Colon (tissue), 2 donors: ENCODE measurements around the gene PLA2G3.
"Not testable (repeated sequence)": the region's sequence is repeated elsewhere in the genome, so short reads cannot be mapped to it uniquely, and the experiment has no call there.

Experiments
- FAIRE-seq: peaks from 2 replicates; lab custom pipeline; 2012; peaks lifted over from hg19 to GRCh38; lab: Jason Lieb, UNC
- donor health status: control.
- donor health status: control.

PLA2G3 gene

DNA sequence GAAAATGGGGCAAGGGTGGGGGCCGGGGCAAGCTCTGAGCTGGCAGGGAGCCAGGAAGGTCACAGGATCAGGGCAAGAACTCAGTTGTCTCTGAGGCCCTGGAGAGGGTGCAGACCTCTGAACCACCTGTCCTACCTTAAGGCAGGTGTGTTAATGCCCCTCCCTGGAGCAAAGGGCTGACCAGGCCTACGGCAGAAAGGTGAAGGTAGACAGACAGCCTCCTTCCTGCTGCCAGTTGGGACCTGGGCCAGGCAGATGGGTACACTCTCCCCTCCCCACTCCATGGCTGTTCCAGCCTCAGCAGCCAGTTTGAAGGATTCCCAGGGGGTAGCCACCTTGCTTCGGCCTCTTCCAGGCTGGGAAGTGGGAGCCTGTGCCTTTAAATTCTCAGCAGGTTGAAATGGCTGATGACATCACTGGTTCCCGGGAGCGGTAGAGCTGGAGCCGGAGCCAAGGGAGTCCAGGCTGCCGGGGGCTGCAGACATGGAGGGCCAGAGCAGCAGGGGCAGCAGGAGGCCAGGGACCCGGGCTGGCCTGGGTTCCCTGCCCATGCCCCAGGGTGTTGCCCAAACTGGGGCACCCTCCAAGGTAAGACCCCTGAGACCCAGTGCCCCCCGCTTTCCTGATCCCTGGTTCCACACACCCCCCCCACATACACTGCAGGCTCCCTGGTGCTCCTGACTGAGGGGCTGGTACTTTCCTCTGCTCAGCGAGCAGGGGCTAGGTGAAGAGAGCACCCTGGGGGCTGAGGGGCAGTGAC is 17.6 kb downstream of the PLA2G3 start, which contains the start of gene INPP5J:
Gene INPP5J (plus strand): TSS at position 435 of the 760 bp plus-strand sequence. CDS start 49 bp downstream, at position 484.
- FAIRE-seq: no peak

DNA sequence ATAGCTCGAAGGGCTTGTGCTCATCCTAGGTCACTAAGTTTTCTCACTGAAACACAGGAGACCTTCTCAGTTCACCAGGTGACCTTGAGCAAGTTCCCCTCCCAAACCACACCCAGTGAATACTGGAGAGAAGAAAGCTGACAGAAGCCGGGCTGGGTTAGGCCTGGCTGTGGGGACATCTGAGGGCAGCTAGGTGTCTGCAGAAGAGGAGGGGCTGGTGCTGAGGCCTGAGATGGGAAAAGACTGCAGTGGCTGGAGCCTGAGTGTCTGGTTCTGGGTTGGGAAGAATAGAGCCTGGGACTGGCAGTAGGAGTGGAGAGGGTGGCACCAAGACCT is 18.1 kb downstream of the PLA2G3 start:
- no peak for FAIRE-seq

DNA sequence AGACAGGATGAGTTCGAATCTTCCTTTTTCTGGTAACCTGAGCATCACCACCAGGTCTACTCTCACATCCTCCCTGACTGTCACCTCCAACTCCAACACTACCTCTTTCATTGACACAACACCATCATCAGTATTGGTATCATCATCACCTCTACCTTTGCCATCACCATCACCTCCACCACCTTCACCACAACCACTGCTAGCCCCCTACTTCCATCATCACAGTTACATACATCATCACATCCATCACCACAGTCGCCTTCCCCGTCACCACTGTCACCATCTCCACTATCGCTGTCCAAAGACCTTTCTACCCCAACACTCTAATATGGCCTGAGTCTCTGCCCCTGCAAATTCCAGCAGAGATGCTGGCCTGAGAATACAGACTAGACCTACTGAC is 18.9 kb downstream of the PLA2G3 start:
- no peak for FAIRE-seq

DNA sequence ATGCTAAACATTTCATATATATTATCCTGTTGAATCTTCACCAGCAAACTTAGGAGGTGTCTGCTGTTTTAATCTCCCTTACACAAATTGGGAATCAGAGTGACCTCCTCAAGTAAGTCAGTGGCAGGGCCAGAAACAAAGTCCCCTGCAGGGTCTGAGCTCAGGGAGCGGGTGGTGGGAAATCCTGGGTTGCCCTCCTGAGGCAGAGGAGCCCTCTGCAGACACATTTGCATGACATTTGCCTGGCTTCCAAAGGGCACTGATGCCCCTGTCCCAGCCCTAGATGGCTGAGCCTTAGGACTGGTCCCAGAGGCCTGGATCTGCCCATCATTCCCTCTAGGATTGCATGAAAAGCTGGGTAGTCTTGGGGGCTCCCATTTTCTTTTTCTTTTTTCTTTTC is 19.7 kb downstream of the PLA2G3 start:
- FAIRE-seq: no peak

DNA sequence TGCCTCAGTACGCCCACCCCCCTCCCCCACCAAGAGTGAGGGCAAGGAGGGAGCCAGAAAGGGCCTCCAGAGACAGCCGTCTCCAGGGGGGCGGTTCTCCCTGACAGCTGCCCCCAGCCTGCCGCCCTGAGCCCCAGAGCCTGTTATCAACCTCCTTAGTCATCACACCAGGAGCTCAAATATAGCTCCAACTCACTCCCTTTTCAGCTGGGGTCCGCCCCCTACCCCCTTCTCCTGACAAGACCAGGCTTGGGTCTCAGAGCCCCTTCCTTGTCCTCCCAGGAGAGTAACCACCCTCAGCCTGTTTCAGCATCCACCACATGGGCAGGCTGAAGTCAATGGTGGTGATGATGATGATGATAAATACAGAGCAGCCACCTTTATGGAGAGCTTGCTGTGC is 20.1 kb downstream of the PLA2G3 start:
- no peak for FAIRE-seq

DNA sequence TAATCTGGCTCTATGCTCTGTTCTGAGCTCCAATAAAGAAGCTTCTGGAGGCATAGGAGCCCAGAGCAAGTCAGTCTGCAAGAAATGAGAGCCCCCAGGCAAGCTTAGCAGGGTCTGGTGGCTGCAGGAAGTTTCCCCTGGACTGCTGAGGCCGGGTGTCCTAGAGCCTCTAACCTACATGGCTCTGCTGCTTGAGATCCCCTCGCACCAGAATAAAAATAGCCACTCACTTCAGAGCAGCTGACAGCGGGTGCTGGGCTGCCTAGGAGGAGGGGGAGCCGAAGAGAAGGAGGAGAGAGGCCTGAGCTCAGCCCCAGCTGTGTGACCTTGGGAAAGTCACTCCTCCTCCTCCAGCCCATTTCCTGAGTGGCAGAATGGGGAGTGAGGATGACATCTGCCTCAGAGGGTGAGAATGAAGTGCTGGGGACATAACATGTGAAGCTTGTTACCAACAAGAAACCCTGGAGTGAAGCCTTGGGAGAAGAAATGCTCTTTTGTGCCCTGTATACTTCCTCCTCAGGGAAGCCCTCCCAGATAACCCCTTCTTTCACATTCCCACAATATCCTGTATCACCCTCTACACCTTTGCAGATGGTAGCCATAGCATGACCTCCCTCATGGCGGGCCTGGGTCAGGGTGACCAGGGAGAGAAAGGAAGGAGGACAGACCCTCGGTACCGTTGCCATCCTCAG is 21.1 kb downstream of the PLA2G3 start:
- FAIRE-seq: no peak

DNA sequence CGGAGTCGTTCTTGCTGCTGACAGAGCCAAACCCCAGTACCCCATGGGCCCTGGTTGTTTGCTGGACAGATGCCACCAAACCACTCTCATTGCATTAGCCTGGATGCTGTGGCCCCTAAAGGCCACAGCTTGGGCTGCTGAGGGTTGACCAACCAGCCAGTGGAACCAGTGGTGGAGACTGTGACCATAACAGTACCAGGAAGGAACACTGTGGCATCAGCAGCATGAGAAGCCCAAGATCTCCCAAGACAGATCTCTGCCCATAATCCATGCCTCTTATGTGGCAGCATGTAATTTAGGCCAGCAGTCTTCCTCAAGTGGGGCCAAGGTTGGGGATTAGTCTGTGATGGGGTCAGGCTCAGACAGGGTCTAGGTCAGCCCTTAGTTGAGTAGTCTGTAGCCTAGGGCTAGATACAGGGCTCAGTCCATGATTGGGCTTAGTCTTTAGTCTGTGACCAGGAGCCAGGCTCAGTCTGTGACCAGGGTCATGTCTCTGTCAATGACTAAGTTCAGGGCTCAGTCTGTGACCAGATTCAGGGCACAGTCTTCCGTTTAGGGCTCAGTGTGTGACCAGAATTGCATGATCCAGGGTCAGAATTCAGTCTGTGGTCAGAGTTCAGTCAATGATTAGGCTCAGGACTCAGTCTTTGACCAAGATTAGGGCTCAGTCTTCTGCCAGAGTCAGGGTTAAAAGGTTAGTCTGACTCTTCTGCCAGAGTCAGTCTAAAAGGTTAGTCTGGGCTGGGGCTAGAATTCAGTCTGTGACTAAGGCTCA is 22.1 kb downstream of the PLA2G3 start:
- FAIRE-seq: no peak

DNA sequence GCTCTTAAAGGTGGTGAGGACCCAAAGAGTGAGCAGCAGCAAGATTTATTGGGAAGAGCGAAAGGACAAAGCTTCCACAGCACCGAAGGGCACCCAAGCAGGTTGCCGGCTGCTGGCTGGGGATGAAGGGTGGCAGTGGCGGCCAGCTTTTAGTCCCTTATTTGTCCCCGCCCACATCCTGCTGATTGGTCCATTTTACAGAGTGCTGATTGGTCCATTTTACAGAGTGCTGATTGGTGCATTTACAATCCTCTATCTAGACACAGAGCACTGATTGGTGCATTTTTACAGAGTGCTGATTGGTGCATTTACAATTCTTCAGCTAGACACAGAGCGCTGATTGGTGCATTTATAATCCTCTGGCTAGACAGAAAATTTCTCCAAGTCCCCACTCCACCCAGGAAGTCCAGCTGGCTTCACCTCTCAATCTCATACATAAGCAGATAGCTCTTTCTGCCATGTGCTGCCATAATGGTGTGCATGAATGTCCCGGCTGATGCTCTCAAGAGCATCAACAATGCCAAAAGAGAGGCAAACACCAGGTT is 27.7 kb downstream of the PLA2G3 start:
- not testable (repeated sequence) for FAIRE-seq

DNA sequence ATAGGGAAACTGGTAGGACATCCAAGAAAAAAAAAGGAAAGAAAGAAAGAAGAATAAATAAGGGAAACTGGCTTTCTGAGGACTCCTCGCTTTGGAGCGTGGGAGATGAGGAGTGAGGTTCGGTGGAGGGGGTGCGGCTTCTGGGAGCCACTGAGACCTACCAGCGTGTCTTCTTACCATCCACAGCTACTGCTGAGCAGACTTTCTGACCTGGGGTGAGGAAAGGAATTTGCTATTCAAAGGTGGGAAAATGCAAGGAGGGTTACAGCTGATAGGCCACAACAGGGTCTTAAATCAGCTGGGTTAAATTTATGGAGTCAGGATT is 32.5 kb downstream of the PLA2G3 start:
- FAIRE-seq: no peak

DNA sequence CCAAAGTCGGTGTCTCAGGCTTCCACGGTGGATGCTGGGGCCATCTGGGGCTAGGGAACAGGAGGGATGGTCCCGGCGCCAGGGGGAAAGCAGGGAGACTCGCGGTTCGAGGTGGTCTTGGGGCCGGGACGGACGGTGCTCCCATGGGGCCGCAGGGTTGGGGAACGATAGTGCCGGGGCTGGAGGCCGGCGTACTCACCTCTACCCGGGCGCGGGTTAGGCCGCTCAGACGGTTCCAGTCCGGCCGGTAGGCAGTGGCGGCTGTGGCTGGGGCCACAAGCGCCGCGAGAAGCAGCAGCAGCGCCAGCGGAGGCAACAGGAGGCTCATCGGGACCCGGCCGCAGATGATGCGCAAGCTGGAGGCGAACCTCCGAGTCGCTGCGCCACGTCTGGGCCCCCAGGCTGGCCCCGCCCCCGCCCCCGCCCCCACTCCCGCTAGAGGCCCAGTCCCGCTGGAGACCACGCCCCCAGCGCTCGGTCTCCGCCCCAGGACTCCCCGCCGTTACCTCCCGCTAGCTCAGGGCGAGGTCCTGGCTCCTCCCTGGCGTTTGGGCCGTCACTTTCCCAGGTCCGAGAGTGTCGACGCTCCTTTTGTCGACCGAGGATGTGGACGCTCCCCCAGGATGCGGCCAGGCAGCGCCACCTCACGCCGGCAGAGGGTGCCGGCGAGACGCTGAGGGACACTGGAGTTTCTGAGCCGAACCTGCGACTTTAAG is 33.0 kb downstream of the PLA2G3 start, which contains the start of gene SELENOM:
Gene SELENOM (minus strand): TSS at position 391 of the 716 bp plus-strand sequence. CDS start 63 bp downstream, at position 328.
- FAIRE-seq: no peak

DNA sequence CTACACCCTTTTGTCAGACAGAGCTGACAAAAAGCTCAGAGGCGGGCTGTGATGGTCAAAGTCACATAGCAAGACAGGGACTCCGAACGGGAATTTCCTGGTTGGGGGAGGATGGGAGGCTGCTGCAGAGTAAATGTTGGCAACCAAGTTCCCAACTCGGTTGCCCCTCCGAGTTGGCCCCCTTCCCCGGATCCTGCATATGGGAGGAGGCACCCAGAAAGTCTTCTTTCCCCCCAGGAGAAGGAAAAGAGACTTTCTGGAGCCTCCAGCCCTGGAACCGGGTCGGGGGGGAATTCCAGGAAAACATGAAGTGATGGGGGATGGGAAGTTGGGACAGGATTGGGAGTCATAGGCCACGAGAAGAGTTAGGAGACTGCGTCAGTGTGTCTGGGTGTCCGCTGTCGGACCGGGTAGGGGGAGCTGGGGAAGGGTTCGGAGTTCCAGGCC is 33.6 kb downstream of the PLA2G3 start:
- FAIRE-seq: no peak

DNA sequence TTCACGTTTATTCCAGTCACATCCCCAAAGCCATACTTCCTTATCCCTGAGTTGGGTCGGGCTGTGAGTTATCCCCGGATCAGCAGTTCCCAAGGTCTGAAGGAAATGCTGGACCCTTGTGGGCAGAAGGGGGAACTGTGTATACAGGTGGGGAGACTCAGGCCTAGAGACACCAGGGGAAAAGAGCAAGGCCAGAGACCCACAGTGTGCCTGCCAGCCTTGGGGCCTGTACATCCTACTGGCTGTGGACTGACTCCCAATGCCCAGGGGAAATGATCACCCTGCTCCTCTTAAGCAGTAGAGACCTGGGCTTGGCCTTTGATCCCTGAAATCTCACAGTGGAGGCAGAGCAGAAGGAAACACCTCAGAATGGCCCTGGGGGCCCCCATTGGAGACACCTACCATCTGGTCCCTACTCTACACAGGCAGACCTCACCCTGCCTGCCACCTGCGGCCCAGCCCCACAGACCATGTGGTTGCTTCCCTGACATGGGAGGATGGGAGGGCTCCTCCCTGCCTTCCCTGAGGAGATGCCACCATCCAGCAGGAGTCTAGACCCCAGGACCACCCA is 34.2 kb downstream of the PLA2G3 start:
- FAIRE-seq: no peak

DNA sequence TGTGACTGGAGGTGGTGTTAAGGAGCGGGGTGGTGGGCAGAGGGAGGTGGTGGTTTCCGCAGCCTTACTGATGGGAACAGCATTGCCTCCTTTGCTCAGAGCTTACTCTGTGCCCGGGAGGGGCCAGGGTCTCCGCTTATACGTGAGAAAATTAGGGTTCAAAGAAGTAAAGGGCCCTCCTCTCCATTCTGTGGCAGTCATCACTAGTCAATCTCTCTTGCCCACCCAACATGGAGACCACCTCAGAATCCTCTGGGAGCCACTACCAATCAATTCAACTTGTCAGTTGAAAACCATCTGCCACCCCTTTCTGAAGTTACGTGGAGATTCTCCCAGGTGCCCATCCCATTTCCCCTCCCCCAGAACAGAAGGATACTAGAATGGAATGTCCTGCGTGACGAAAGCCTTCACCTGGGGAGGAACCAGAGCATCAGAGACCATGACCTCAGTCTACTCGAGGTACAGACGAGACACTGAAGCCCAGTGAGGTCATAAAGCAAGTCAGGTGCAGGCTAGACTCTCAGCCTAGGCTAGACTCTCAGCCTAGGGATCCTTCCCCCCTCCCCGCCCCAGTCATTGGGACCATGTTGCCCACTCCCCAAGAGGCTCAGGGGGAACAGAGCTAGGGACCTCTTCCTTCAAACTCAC is 34.9 kb downstream of the PLA2G3 start:
- FAIRE-seq: no peak

DNA sequence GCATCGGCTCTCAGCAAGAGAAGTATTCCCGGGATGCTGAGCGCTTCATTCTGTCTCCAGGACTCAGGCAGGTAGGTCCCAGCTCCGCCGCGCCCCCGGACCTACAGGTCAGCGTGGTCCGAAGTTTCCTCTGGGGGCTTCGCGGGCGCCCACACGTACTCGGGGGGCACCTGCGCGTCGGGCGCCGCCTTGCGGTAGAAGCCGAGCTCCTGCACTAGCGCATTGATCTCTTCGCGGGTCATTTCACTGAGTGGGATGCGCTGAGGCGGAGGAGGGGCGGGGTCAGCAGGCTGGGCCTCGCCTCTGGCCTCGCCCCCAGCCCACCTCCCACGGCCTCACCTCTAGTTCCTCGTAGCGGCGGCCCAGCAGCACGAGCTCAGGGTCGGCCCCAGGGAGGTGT is 35.4 kb downstream of the PLA2G3 start:
- no peak for FAIRE-seq

DNA sequence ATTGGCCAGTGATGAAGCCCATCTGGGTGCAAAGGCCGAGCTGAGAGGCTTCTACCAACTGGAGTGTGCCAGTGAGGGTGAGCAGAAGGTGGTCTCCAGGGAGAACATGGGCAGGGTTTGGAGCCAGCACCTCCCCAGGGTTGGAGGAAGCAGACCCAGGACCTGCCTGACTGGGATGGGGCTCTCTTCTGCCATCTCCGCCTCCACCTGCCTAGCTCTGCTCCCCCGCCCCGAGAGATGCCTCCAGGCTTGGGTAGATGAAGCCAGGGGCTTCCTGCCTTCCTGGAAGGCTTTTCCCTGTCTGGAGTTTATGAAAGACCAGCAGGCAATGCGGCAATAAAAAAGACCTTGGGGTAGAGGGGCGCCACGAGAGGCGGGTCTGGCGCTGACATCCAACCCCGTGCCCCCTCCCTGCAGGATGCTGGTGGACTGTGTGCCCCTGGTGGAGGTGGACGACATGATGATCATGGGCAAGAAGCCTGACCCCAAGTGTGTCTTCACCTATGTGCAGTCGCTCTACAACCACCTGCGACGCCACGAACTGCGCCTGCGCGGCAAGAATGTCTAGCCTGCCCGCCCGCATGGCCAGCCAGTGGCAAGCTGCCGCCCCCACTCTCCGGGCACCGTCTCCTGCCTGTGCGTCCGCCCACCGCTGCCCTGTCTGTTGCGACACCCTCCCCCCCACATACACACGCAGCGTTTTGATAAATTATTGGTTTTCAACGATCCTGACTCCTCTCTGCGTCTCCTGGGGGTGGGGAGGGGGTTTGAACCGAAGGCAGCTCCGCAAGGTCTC is 36.2 kb downstream of the PLA2G3 start:
- no peak for FAIRE-seq

DNA sequence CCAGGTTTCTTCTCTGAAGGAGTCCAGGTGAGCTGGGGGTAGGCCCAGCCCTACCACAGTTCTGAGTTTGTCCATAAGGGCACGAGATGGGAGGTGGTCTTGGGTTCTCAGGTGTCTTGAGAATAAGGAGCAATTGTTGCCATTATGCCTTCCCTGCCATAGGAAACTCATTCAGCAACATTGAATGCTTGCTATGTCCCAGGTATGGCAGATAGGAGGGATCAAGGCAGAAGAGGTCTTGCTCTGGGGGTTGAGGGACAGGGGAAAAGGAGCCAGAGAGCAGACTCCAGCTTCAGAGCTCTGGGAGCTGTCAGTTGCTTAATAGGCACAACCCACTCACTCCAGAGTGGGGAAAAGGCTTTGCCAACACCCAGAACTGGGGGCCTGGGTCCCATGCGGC is 37.2 kb downstream of the PLA2G3 start:
- FAIRE-seq: no peak

DNA sequence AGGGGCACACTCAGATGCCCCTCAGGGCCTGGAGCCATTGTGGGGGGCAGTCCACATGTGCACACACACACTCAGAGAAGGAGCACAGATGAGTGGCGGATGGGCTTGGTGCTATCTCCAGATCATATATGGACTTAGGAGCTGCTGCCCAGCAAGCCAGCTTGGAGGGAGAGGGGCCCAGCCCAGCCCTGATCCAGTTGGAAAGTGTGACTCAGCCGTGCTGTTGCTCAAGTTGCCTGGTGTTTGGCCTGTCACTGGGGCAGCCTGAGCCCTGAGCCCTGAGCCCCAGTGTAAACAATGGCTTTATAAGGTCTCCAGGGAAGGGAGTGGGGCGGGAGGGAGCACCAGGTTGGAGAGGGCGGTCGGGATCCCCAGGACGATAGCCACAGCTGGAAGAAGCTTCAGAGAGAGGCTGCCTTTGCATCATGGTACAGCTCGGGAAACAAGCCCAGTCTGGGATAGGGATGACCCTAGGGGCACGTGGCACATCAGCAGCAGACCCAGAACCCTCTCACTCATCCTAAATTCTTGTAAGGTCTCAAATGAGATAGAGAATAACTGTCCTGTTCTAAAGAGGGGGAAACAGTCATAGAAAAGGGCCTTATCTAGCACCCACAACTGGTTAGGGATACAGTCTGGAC is 37.7 kb downstream of the PLA2G3 start:
- no peak for FAIRE-seq

DNA sequence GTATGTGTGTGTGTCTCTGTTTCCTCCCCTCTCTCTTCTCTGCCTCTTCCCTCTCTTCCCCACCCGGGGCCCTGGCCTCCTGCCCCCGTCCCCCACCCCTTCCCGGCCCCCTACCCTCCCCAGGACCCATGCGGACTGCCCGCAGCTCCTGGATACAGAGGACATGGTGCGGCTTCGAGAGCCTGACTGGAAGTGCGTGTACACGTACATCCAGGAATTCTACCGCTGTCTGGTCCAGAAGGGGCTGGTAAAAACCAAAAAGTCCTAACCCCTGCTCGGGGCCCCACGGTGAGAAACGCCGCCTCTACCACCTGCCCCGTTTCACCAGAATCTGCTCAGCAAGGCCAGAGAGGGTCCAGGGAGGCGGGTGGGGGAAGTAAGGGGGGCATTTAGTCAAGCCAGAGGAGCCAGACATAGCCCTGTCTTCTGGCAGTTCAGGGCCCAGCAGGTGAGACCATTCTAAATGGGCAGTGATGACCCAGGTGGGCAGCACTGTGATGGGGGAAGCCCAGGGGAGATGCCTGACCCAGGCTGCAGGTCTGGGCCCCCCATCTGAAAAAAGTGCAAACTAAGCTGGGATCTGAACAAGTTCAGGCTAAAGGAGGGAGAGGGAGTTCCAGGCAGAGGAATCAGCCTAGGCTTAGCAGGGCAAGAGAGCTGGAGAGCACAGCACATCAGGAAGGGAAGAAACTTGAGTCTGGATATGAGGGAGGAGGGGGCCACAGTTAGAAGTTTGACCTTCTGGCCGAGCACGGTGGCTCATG is 39.4 kb downstream of the PLA2G3 start:
- FAIRE-seq: no peak
